ENCODE results near the gene IFTAP.

The IFTAP gene

DNA sequence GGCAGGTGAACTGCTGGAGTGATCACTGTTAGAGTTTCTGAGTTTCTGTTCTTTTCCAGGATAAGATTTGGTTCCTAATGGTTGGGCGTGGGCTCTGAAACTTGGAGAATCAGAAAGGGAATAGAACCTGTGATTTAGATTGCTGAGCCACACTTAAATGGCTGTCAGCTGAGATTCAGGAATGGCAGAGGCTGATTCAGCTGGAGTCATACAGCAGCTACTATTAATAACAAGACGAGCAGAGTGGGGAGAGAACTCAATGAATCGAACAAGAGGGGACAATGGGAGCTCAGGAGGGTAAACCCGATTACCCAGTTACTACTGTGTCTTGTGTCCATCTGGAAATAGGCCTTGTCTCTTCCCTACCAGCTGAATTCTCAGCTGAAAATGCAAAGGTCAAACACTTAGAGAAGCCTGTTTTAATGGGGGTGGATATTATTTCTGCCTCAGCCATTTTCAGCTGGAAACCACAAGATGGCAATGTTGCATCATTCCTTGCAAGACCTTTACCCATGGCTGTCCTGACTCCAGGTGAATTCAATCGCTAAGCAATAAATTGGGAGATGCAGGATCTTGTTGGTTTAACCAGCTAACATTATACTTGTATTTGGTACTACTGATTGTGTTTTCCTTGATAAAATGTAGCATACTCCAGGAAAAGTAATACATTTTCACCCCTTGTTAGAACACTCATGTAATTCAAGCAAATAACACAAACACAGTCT, 108.2 kb downstream of the IFTAP start:
- H3K4me3 ChIP-seq (ENCODE audit: low read length in 2 of 2), result no peak overlapping the region
- H3K9me3 ChIP-seq (ENCODE audit: control insufficient read depth in 2 of 2, low read length in 2 of 2), result no peaks in the 10 kb centered on the region
- H3K36me3 ChIP-seq (ENCODE audit: control insufficient read depth in 2 of 2, insufficient read depth in 2 of 2, low read length in 2 of 2), result no peaks in the 10 kb centered on the region
- no peaks in the 10 kb centered on the region for H3K4me1 ChIP-seq (ENCODE audit: control insufficient read depth in 2 of 2, insufficient read depth in 2 of 2, low read length in 2 of 2)
- peaks cover 0 to 4% of the 10 kb centered on the region in 2 donors for H3K27me3 ChIP-seq (ENCODE audit: control insufficient read depth in 2 of 2, insufficient read depth in 2 of 2, low read length in 2 of 2)
- H3K9ac ChIP-seq (ENCODE audit: low read depth in 1 of 2, low read length in 2 of 2), result no peak overlapping the region
- no peak overlapping the region for H3K27ac ChIP-seq (ENCODE audit: low read depth in 2 of 2, low read length in 2 of 2)

- Histone ChIP-seq H3K9me3 (ENCODE audit: control insufficient read depth in 2 of 2, low read length in 2 of 2) (no peaks in the 10 kb centered on the region), H3K27me3 (ENCODE audit: control insufficient read depth in 2 of 2, insufficient read depth in 2 of 2, low read length in 2 of 2) (peaks cover 0 to 4% of the 10 kb centered on the region in 2 donors), H3K27ac (ENCODE audit: low read depth in 2 of 2, low read length in 2 of 2) (no peak overlapping the region), H3K4me1 (ENCODE audit: control insufficient read depth in 2 of 2, insufficient read depth in 2 of 2, low read length in 2 of 2) (no peaks in the 10 kb centered on the region), H3K36me3 (ENCODE audit: control insufficient read depth in 2 of 2, insufficient read depth in 2 of 2, low read length in 2 of 2) (no peaks in the 10 kb centered on the region), H3K4me3 (ENCODE audit: low read length in 2 of 2) (no peak overlapping the region), H3K9ac (ENCODE audit: low read depth in 1 of 2, low read length in 2 of 2) (no peak overlapping the region)
Observed at GRCh38 chr11:36703055-36703404, 108.7 kb downstream of the IFTAP start.
